Measurements from ENCODE around the gene PHOSPHO2.

GRCh38 chr2:169735623-169736022 lies 41.4 kb downstream of the PHOSPHO2 start:
- TF ChIP-seq CTCF (IDR thresholded peaks at IDR 0.05), result no peak
- TF ChIP-seq EZH2phosphoT487 (IDR thresholded peaks at IDR 0.05), result no peak
- TF ChIP-seq EZH2 (IDR thresholded peaks at IDR 0.05), result no peak

All from neural progenitor cell (in vitro differentiated cells).